Measurements from ENCODE around the gene HOXD9.

GRCh38 chr2:176097820-176098365, 24.6 kb upstream of the HOXD9 start:
- TF ChIP-seq, protein P1, sequence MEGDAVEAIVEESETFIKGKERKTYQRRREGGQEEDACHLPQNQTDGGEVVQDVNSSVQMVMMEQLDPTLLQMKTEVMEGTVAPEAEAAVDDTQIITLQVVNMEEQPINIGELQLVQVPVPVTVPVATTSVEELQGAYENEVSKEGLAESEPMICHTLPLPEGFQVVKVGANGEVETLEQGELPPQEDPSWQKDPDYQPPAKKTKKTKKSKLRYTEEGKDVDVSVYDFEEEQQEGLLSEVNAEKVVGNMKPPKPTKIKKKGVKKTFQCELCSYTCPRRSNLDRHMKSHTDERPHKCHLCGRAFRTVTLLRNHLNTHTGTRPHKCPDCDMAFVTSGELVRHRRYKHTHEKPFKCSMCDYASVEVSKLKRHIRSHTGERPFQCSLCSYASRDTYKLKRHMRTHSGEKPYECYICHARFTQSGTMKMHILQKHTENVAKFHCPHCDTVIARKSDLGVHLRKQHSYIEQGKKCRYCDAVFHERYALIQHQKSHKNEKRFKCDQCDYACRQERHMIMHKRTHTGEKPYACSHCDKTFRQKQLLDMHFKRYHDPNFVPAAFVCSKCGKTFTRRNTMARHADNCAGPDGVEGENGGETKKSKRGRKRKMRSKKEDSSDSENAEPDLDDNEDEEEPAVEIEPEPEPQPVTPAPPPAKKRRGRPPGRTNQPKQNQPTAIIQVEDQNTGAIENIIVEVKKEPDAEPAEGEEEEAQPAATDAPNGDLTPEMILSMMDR (conservative IDR thresholded peaks at IDR 0.05; ENCODE audit: low read length) = no peak
- no peak for TF ChIP-seq EZH2phosphoT487 (IDR thresholded peaks at IDR 0.05; ENCODE audit: borderline replicate concordance)

All from Loucy (cell line).